K562 (cell line): ENCODE measurements around the gene CAPN2. TPM values are rescaled to one million over a fixed set of nuclear protein-coding genes. Genes with fewer than 3 reads are reported as not detected.

ENCODE experiments used
- ATAC-seq: fragments of 200-7000 bp; cut with Tn5 transposase; 3 replicates; pipeline ENCODE4 v1.9.1; 2020; ENCODE audit warnings: moderate library complexity
- BruUV-seq: library from RNA; stranded (reverse); fragments of 400-500 nt; replicated peaks from 2 replicates; lab custom pipeline; 2021; lab: Mats Ljungman, UMichigan
- CTCF ChIA-PET: fragments of 300-600 bp; formaldehyde crosslinking; extraction: SDS; loops from one replicate; lab custom pipeline; 2021; ENCODE audit warnings: low intra/inter-chr PET ratio; lab: Yijun Ruan, JAX
- POLR2A ChIA-PET: fragments of 300-600, 350-650 bp; sonication (Branson Sonifier 250); formaldehyde crosslinking; extraction: SDS; loops from one replicate; lab custom pipeline; 2021; ENCODE audit warnings: antibody characterized with exemption, inconsistent platforms; lab: Yijun Ruan, JAX
- DNase-seq, 4 experiments: peaks; one replicate each; pipeline versions ENCODE4 v3.0.0 to v3.0.0-alpha.2; 2011 to 2018; ENCODE audit warnings: low spot score in 3 of 4, mixed read lengths in 3 of 4; ENCODE audit errors: extremely low read depth in 1 of 4
- FAIRE-seq: peaks from 2 replicates; lab custom pipeline; 2011; peaks lifted over from hg19 to GRCh38; lab: Jason Lieb, UNC
- H2AFZ ChIP-seq: 2 replicates; pipeline ENCODE4 v1.6.0; 2011; ENCODE audit warnings: low read depth, low read length, control low read depth, inconsistent platforms
- H3K27ac ChIP-seq: fragments of 200-600 bp; 3 replicates; pipeline ENCODE4 v1.8.0; 2011; ENCODE audit warnings: low read depth, mild to moderate bottlenecking, control low read depth, inconsistent platforms, low read length, moderate library complexity, mixed read lengths; ENCODE audit errors: extremely low read depth
- H3K27me3 ChIP-seq, 2 experiments: fragments of 300-600 bp in 1 of 2; 2 replicates in 1 of 2; 3 replicates in 1 of 2; pipeline versions ENCODE4 v1.6.0 to v1.8.0; 2011; ENCODE audit warnings: inconsistent platforms in 2 of 2, low read length in 2 of 2, mild to moderate bottlenecking in 1 of 2, mixed read lengths in 1 of 2, moderate library complexity in 1 of 2; ENCODE audit not compliant: control insufficient read depth in 2 of 2, insufficient read depth in 2 of 2
- H3K36me3 ChIP-seq: fragments of 300-600 bp; 3 replicates; pipeline ENCODE4 v1.8.0; 2011; ENCODE audit warnings: mild to moderate bottlenecking, low read length, inconsistent platforms; ENCODE audit not compliant: control insufficient read depth, insufficient read depth
- H3K4me1 ChIP-seq, 2 experiments: fragments of 200-600 bp in 1 of 2; replicated peaks in 1 of 2; 2 replicates in 1 of 2; 3 replicates in 1 of 2; pipeline versions ENCODE4 v1.5.1 to v1.8.0; 2011; ENCODE audit warnings: inconsistent platforms in 2 of 2, low read length in 2 of 2, mild to moderate bottlenecking in 1 of 2, mixed read lengths in 1 of 2, moderate library complexity in 1 of 2; ENCODE audit not compliant: control insufficient read depth in 2 of 2, insufficient read depth in 2 of 2
- H3K4me2 ChIP-seq: 2 replicates; pipeline ENCODE4 v1.6.1; 2011; ENCODE audit warnings: low read length, control low read depth, inconsistent platforms, mixed read lengths; ENCODE audit not compliant: insufficient read depth
- H3K4me3 ChIP-seq: fragments of 200-600 bp; sonication (generic), shearing (Covaris generic); 2 replicates; pipeline ENCODE4 v1.5.1; 2016; ENCODE audit warnings: control low read depth, inconsistent platforms
- H3K79me2 ChIP-seq: fragments of 200-600 bp; 3 replicates; pipeline ENCODE4 v1.8.0; 2011; ENCODE audit warnings: low read length, inconsistent platforms; ENCODE audit not compliant: control insufficient read depth, insufficient read depth
- H3K9ac ChIP-seq, 2 experiments: 2 replicates each; pipeline versions ENCODE4 v1.6.0 to v1.6.1; 2011; ENCODE audit warnings: low read depth in 2 of 2, low read length in 2 of 2, control low read depth in 1 of 2, inconsistent platforms in 1 of 2, mild to moderate bottlenecking in 1 of 2, mixed read lengths in 1 of 2; ENCODE audit not compliant: insufficient read depth in 1 of 2
- H3K9me1 ChIP-seq: one replicate; pipeline ENCODE4 v1.6.0; 2011; ENCODE audit warnings: inconsistent platforms, mild to moderate bottlenecking, low read length, moderate library complexity; ENCODE audit not compliant: control insufficient read depth, insufficient read depth
- H3K9me3 ChIP-seq: replicated peaks from 2 replicates; pipeline ENCODE4 v1.5.1; 2011; ENCODE audit warnings: low read depth, low read length, inconsistent platforms; ENCODE audit not compliant: control insufficient read depth, insufficient read depth
- H4K20me1 ChIP-seq: replicated peaks from 2 replicates; pipeline ENCODE4 v1.6.1; 2011; ENCODE audit warnings: low read length, inconsistent platforms, mixed read lengths; ENCODE audit not compliant: control insufficient read depth, insufficient read depth
- CSDE1 ChIP-seq, 2 experiments: fragments of 450-650 bp; IDR thresholded peaks; 2 replicates each; pipeline ENCODE4 v1.6.1; 2016; ENCODE audit warnings: mild to moderate bottlenecking in 1 of 2
- E2F8 ChIP-seq: fragments of 450-650 bp; IDR thresholded peaks from 2 replicates; pipeline ENCODE4 v1.7.1; 2018; ENCODE audit warnings: mild to moderate bottlenecking, low read depth; ENCODE audit not compliant: partially characterized antibody
- FOXJ2 ChIP-seq: fragments of 200-800 bp; sonication (Bioruptor generic); IDR thresholded peaks from 2 replicates; pipeline ENCODE4 v1.6.1; 2016; ENCODE audit warnings: missing genetic modification characterization, missing compliant biosample characterization
- HDAC1 ChIP-seq, 2 experiments: fragments of 450-650 bp; IDR thresholded peaks; 2 replicates each; pipeline ENCODE4 v1.6.1; 2016 to 2017; ENCODE audit warnings: inconsistent platforms in 1 of 2, mild to moderate bottlenecking in 1 of 2, moderate library complexity in 1 of 2
- JUN ChIP-seq, 2 experiments: sonication (generic) in 1 of 2; formaldehyde crosslinking in 1 of 2; IDR thresholded peaks; 2 replicates each; pipeline versions ENCODE4 v1.6.1 to v1.8.0; 2012 to 2022; ENCODE audit warnings: borderline replicate concordance in 2 of 2, mild to moderate bottlenecking in 2 of 2, improper control_type of control experiment in 1 of 2, low read depth in 1 of 2, low read length in 1 of 2, missing genetic modification reagents in 1 of 2
- KDM2B ChIP-seq: fragments of 250-450 bp; sonication (Bioruptor Pico); IDR thresholded peaks from 2 replicates; pipeline ENCODE4 v1.8.0; 2021; ENCODE audit warnings: mild to moderate bottlenecking, moderate library complexity
- MEF2D ChIP-seq: conservative IDR thresholded peaks from 2 replicates; pipeline ENCODE4 v1.6.1; 2016; ENCODE audit warnings: low read depth, missing genetic modification characterization, missing compliant biosample characterization
- NFATC3 ChIP-seq: fragments of 450-650 bp; IDR thresholded peaks from 2 replicates; pipeline ENCODE4 v1.6.1; 2017; ENCODE audit warnings: mild to moderate bottlenecking
- NFE2 ChIP-seq: IDR thresholded peaks from 2 replicates; pipeline ENCODE4 v1.6.1; 2014; ENCODE audit warnings: antibody characterized with exemption, low read depth
- NFRKB ChIP-seq: fragments of 450-650 bp; IDR thresholded peaks from 2 replicates; pipeline ENCODE4 v1.6.1; 2016; ENCODE audit warnings: low read depth
- PRPF4 ChIP-seq: fragments of 200-400 bp; formaldehyde crosslinking; IDR thresholded peaks from one replicate; pipeline ENCODE4 v1.6.1; 2017; ENCODE audit warnings: low read length, low read depth, mild to moderate bottlenecking; ENCODE audit not compliant: insufficient read depth, poor library complexity, severe bottlenecking
- STAT6 ChIP-seq: sonication (generic); formaldehyde crosslinking; IDR thresholded peaks from 2 replicates; pipeline ENCODE4 v1.8.1; 2023; ENCODE audit warnings: mild to moderate bottlenecking, missing genetic modification reagents
- YBX1 ChIP-seq: fragments of 450-650 bp; IDR thresholded peaks from 2 replicates; pipeline ENCODE4 v1.7.1; 2016; ENCODE audit warnings: mild to moderate bottlenecking
- ZC3H11A ChIP-seq: IDR thresholded peaks from 2 replicates; pipeline ENCODE4 v1.6.1; 2012; ENCODE audit warnings: low read depth, low read length, improper control_type of control experiment
- ZNF263 ChIP-seq: sonication (generic); formaldehyde crosslinking; IDR thresholded peaks from 2 replicates; pipeline ENCODE4 v1.8.0; 2022; ENCODE audit warnings: mild to moderate bottlenecking, missing genetic modification reagents, borderline replicate concordance
- ZNF589 ChIP-seq: fragments of 200-800 bp; sonication (Bioruptor generic); IDR thresholded peaks from 2 replicates; pipeline ENCODE4 v1.6.1; 2016; ENCODE audit warnings: low read depth, missing genetic modification characterization, missing compliant biosample characterization
- WGBS: fragments of 100-300 bp; shearing (Covaris generic); methylation state at CpG from one replicate; pipeline ENCODE4 v1.1.6; 2016; ENCODE audit warnings: low coverage, mixed read lengths; ENCODE audit not compliant: insufficient coverage; ENCODE audit errors: missing lambda C conversion rate; 5-methylcytosine and 5-hydroxymethylcytosine counted together
- in situ Hi-C: fragments of 300-500 bp; cut with MboI; formaldehyde crosslinking; loops from 4 replicates; pipeline ENCODE4 v1.15.0; 2018; ENCODE audit warnings: inconsistent platforms, mixed read lengths
- intact Hi-C: fragments of 100-400 bp; cut with micrococcal nuclease; formaldehyde crosslinking; loops from 2 replicates; pipeline ENCODE4 v1.14.2; 2022
- polyA plus RNA-seq, 8 experiments: library from polyadenylated mRNA; depleted of rRNA in 4 of 8; stranded (reverse) in 5 of 8; unstranded in 3 of 8; fragments of >200 nt; fragmentation: Nextera tagmentation in 2 of 8; fragmentation: Illumina TruSeq in 1 of 8; extraction: Ambion mirVana in 2 of 8; extraction: Trizol in 1 of 8; gene quantifications; 2 replicates each; pipeline versions ENCODE4 v1.2.1 to v1.2.3, GENCODE V29; 2011 to 2014; ENCODE audit warnings: inconsistent platforms in 1 of 8, missing spikeins in 1 of 8
- total RNA-seq, 7 experiments: library from RNA; depleted of rRNA in 6 of 7; stranded (reverse); fragments of >200 nt in 6 of 7; fragmentation: Illumina TruSeq in 2 of 7; extraction: Trizol in 2 of 7; gene quantifications; 2 replicates each; pipeline versions ENCODE4 v1.2.1 to v1.2.3, GENCODE V29; 2011 to 2021; ENCODE audit warnings: low replicate concordance in 1 of 7
- TF ChIP-seq, protein P1 (sequence below): sonication (generic); IDR thresholded peaks from 2 replicates; pipeline ENCODE4 v1.6.1; 2016

Gene CAPN2
- total and polyA plus RNA-seq, 9 of the 15 experiments (the other 6 are each of a cell fraction or from before 2014, with no cell fraction given): 24.6 to 157 (median 101) TPM

DNA sequence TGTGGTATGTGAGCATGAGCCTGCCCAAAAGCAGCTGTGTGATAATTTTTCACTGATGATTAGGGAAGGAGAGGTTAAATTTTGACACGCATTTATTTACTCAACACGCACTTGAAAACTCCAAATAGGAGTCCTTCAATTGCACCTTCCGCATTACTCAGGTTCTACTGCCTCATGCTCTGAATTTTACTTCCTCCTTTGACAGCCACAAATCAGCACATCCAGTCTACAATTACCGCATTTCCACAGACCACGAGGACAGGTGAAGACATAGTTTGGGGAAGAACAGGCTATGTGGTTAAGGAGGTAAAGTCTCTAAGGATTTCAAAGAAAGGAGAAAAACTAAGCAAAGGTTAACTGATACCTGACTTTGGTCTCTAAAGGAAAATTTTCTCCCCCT is 49.4 kb upstream of the CAPN2 start:
- CTCF ChIA-PET: interaction anchor here (0.6 kb wide), 1 partner anchor 105 kb away, joined by 3 read pairs; no protein-coding TSS in a partner anchor
- FAIRE-seq (no peak), DNase-seq (no peak), ATAC-seq (no peak)
- intact Hi-C loops: no loop called here
- no peak overlapping the region for H3K9ac ChIP-seq
- BruUV-seq: no TSS peak
- TF ChIP-seq ZNF263: no peak
- TF ChIP-seq, protein P1, sequence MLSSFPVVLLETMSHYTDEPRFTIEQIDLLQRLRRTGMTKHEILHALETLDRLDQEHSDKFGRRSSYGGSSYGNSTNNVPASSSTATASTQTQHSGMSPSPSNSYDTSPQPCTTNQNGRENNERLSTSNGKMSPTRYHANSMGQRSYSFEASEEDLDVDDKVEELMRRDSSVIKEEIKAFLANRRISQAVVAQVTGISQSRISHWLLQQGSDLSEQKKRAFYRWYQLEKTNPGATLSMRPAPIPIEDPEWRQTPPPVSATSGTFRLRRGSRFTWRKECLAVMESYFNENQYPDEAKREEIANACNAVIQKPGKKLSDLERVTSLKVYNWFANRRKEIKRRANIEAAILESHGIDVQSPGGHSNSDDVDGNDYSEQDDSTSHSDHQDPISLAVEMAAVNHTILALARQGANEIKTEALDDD: no peak
- no peak for TF ChIP-seq ZC3H11A
- no peak for TF ChIP-seq STAT6 (CRISPR knock-in tag)
- no peak for TF ChIP-seq E2F8
- TF ChIP-seq CSDE1 (IDR thresholded peaks at IDR 0.05): no peak
- TF ChIP-seq NFE2: no peak
- TF ChIP-seq MEF2D (tag): no peak
- TF ChIP-seq KDM2B (CRISPR knock-in tag): no peak
- no peak for TF ChIP-seq PRPF4
- TF ChIP-seq ZNF589 (CRISPR knock-in tag): no peak
- no peak for TF ChIP-seq NFRKB
- TF ChIP-seq HDAC1 (IDR thresholded peaks at IDR 0.05): no peak
- TF ChIP-seq NFATC3: no peak
- no peak for TF ChIP-seq FOXJ2 (tag)
- TF ChIP-seq YBX1: no peak
- no peak for TF ChIP-seq JUN (IDR thresholded peaks at IDR 0.05; ENCODE audit: borderline replicate concordance, low read depth, low read length)
- TF ChIP-seq JUN (CRISPR knock-in tag; IDR thresholded peaks at IDR 0.05; ENCODE audit: borderline replicate concordance): no peak
- 4% methylated on average over 5 of the region's 5 CpGs for WGBS
- H3K4me2 ChIP-seq: no peak overlapping the region
- no peaks in the 10 kb centered on the region for H3K9me3 ChIP-seq
- no peaks in the 10 kb centered on the region for H3K9me1 ChIP-seq
- H3K27ac ChIP-seq: no peak overlapping the region
- H3K36me3 ChIP-seq: no peaks in the 10 kb centered on the region
- no peaks in the 10 kb centered on the region for H3K4me1 ChIP-seq
- no peak overlapping the region for H2AFZ ChIP-seq
- no peaks in the 10 kb centered on the region for H3K79me2 ChIP-seq
- H3K4me3 ChIP-seq: no peak overlapping the region
- in situ Hi-C loops: loop anchor here (10.0 to 25.0 kb wide), 2 partner anchors 108 to 876 kb away; no protein-coding TSS in a partner anchor
- peaks cover 14 to 50% of the 10 kb centered on the region in 2 experiments for H3K27me3 ChIP-seq
- H4K20me1 ChIP-seq: no peaks in the 10 kb centered on the region
- POLR2A ChIA-PET: no interaction called here
